B cell (primary cell): ENCODE results near the gene RAB42. TPM values are rescaled to one million over a fixed set of nuclear protein-coding genes. Genes with fewer than 3 reads are reported as not detected.

ENCODE experiments used
- ATAC-seq: fragments of 200-7000 bp; cut with Tn5 transposase; one replicate; pipeline ENCODE4 v1.10.0; 2021; ENCODE audit warnings: low read depth, mild to moderate bottlenecking, moderate number of reproducible peaks, moderate library complexity
- CTCF ChIA-PET: fragments of 350-600 bp; sonication (Branson Sonifier 250); formaldehyde crosslinking; loops from one replicate; lab custom pipeline; 2021; ENCODE audit warnings: antibody characterized with exemption, inconsistent platforms; lab: Charles Lee
- POLR2A ChIA-PET: fragments of 350-600 bp; sonication (Branson Sonifier 250); formaldehyde crosslinking; loops from one replicate; lab custom pipeline; 2021; ENCODE audit warnings: antibody characterized with exemption; lab: Charles Lee
- DNase-seq: peaks from one replicate; pipeline ENCODE4 v3.0.0; 2013
- H2AFZ ChIP-seq: 2 replicates; pipeline ENCODE4 v1.6.1; 2012; ENCODE audit warnings: mild to moderate bottlenecking, low read depth, low read length; ENCODE audit not compliant: insufficient read depth, poor library complexity, severe bottlenecking
- H3K27ac ChIP-seq, 2 donors: 1 replicate in 1 of 2; 2 replicates in 1 of 2; pipeline ENCODE4 v1.5.1; 2012 to 2013; ENCODE audit warnings: low read length in 2 of 2, mild to moderate bottlenecking in 2 of 2, moderate library complexity in 1 of 2
- H3K27me3 ChIP-seq, 4 experiments: fragments of 200-600 bp in 1 of 4; sonication (generic) in 1 of 4; replicated peaks in 1 of 4; 1 replicate in 2 of 4; 2 replicates in 2 of 4; pipeline versions ENCODE4 v1.6.1 to v1.7.0; 2013 to 2016; ENCODE audit warnings: low read length in 3 of 4, mild to moderate bottlenecking in 2 of 4, mixed read lengths in 1 of 4, moderate library complexity in 1 of 4; ENCODE audit not compliant: insufficient read depth in 4 of 4, control insufficient read depth in 3 of 4; ENCODE audit errors: control extremely low read depth in 1 of 4
- H3K36me3 ChIP-seq, 2 experiments: replicated peaks in 1 of 2; 1 replicate in 1 of 2; 2 replicates in 1 of 2; pipeline versions ENCODE4 v1.6.1 to v1.7.1; 2013; ENCODE audit warnings: low read length in 1 of 2; ENCODE audit not compliant: insufficient read depth in 2 of 2, control insufficient read depth in 1 of 2; ENCODE audit errors: control extremely low read depth in 1 of 2, extremely low read depth in 1 of 2
- H3K4me1 ChIP-seq, 2 donors: fragments of 200-600 bp in 1 of 2; sonication (generic) in 1 of 2; 1 replicate in 1 of 2; 2 replicates in 1 of 2; pipeline versions ENCODE4 v1.5.1 to v1.6.1; 2013 to 2017; ENCODE audit warnings: low read length in 2 of 2; ENCODE audit not compliant: control insufficient read depth in 2 of 2, insufficient read depth in 2 of 2
- H3K4me2 ChIP-seq: replicated peaks from 2 replicates; pipeline ENCODE3; 2012; ENCODE audit warnings: mild to moderate bottlenecking, low read depth, low read length; ENCODE audit not compliant: poor library complexity, severe bottlenecking
- H3K4me3 ChIP-seq, 5 experiments: fragments of 200-600 bp in 1 of 5; sonication (generic) in 1 of 5; 1 replicate in 3 of 5; 2 replicates in 2 of 5; pipeline versions ENCODE4 v1.5.1 to v1.7.0; 2011 to 2016; ENCODE audit warnings: low read length in 4 of 5, mild to moderate bottlenecking in 4 of 5, low read depth in 2 of 5, control low read depth in 1 of 5, moderate library complexity in 1 of 5; ENCODE audit not compliant: insufficient read depth in 1 of 5; ENCODE audit errors: control extremely low read depth in 1 of 5, extremely low read depth in 1 of 5
- H3K79me2 ChIP-seq: fragments of 200-600 bp; sonication (generic); one replicate; pipeline ENCODE4 v1.6.0; 2016; ENCODE audit warnings: low read length; ENCODE audit not compliant: control insufficient read depth, insufficient read depth
- H3K9ac ChIP-seq: fragments of 200-600 bp; sonication (generic); 2 replicates; pipeline ENCODE4 v1.6.1; 2017; ENCODE audit warnings: mild to moderate bottlenecking, low read length, moderate library complexity
- H3K9me3 ChIP-seq, 3 donors: one replicate each; pipeline versions ENCODE4 v1.6.1 to v1.7.1; 2013; ENCODE audit warnings: low read length in 2 of 3; ENCODE audit not compliant: control insufficient read depth in 2 of 3, insufficient read depth in 1 of 3; ENCODE audit errors: control extremely low read depth in 1 of 3
- H4K20me1 ChIP-seq: 2 replicates; pipeline ENCODE4 v1.6.0; 2012; ENCODE audit warnings: mild to moderate bottlenecking, low read length; ENCODE audit not compliant: insufficient read depth, control insufficient read depth, poor library complexity, severe bottlenecking
- H3K27ac Mint-ChIP-seq: one replicate; pipeline ENCODE4 v1.8.0; 2021; ENCODE audit warnings: mixed read lengths
- H3K27me3 Mint-ChIP-seq: one replicate; pipeline ENCODE4 v1.8.0; 2021; ENCODE audit warnings: mixed read lengths
- H3K4me1 Mint-ChIP-seq: one replicate; pipeline ENCODE4 v1.8.0; 2021; ENCODE audit warnings: mixed read lengths
- H3K4me3 Mint-ChIP-seq: one replicate; pipeline ENCODE4 v1.8.0; 2021; ENCODE audit warnings: mixed read lengths
- H3K9me3 Mint-ChIP-seq: one replicate; pipeline ENCODE4 v1.8.0; 2022; ENCODE audit warnings: mixed read lengths; ENCODE audit not compliant: insufficient read depth
- CTCF ChIP-seq: fragments of 200-600 bp; IDR thresholded peaks from one replicate; pipeline ENCODE4 v1.8.0; 2022; ENCODE audit warnings: antibody characterized with exemption, mild to moderate bottlenecking
- EZH2 ChIP-seq: IDR thresholded peaks from 2 replicates; pipeline ENCODE4 v1.6.1; 2012; ENCODE audit warnings: borderline replicate concordance, low read depth, mild to moderate bottlenecking, moderate library complexity, low read length; ENCODE audit not compliant: insufficient read depth, poor library complexity, severe bottlenecking
- WGBS: methylation state at CpG from one replicate; pipeline ENCODE4 v1.1.5; 2013; ENCODE audit warnings: missing lambda C conversion rate; ENCODE audit not compliant: insufficient coverage; 5-methylcytosine and 5-hydroxymethylcytosine counted together
- intact Hi-C: fragments of 100-400 bp; cut with micrococcal nuclease; formaldehyde crosslinking; loops from one replicate; pipeline ENCODE4 v1.10.0; 2022
- polyA plus RNA-seq: library from polyadenylated mRNA; depleted of rRNA; stranded (reverse); fragments of >200 nt; gene quantifications from 2 replicates; pipeline ENCODE4 v1.2.3, GENCODE V29; 2012
- total RNA-seq, 2 donors: library from RNA; stranded (reverse); fragments of 120-200 nt in 1 of 2; gene quantifications; 1 replicate in 1 of 2; 2 replicates in 1 of 2; pipeline versions ENCODE4 v1.2.3 to v1.2.4, GENCODE V29; 2013 to 2022

Gene RAB42
- total and polyA plus RNA-seq, 2 donors (not counting 1 experiment from before 2014, with no cell fraction given), result not detected

GRCh38 chr1:28632560-28632959 is 40.5 kb downstream of the RAB42 start:
- no peaks in the 10 kb centered on the region for H3K9me3 Mint-ChIP-seq
- no peaks in the 10 kb centered on the region for H3K36me3 ChIP-seq
- no peak overlapping the region for H3K27ac ChIP-seq
- no peaks in the 10 kb centered on the region for H3K4me1 ChIP-seq
- H3K9ac ChIP-seq, result no peak overlapping the region
- WGBS, result 93% methylated on average over 2 of the region's 4 CpGs
- peak overlapping the region; percentile 61 for H3K27ac Mint-ChIP-seq
- H3K9me3 ChIP-seq, result no peaks in the 10 kb centered on the region
- ATAC-seq, result no peak
- H2AFZ ChIP-seq, result no peak overlapping the region
- H3K4me3 ChIP-seq, result no peak overlapping the region
- no peak for DNase-seq
- ChIA-PET CTCF (interaction anchor here (0.6 to 1.3 kb wide), 2 partner anchors 195 to 1714 kb away, joined by 3 read pairs; no protein-coding TSS in a partner anchor), POLR2A (no interaction called here)
- TF ChIP-seq EZH2 (no peak), CTCF (no peak)
- no peaks in the 10 kb centered on the region for H4K20me1 ChIP-seq
- no peaks in the 10 kb centered on the region for H3K27me3 ChIP-seq
- no peak overlapping the region for H3K4me2 ChIP-seq
- peaks cover 6% of the 10 kb centered on the region for H3K4me1 Mint-ChIP-seq
- no peaks in the 10 kb centered on the region for H3K27me3 Mint-ChIP-seq
- H3K4me3 Mint-ChIP-seq, result no peak overlapping the region
- peaks cover 37% of the 10 kb centered on the region for H3K79me2 ChIP-seq
- intact Hi-C loops, result no loop called here

- Histone ChIP-seq H3K27me3 (no peaks in the 10 kb centered on the region), H3K79me2 (peaks cover 67% of the 10 kb centered on the region), H3K9ac (no peak overlapping the region), H3K4me3 (no peak overlapping the region), H3K4me1 (peaks cover 19% of the 10 kb centered on the region in 2 donors), H2AFZ (no peak overlapping the region), H4K20me1 (no peaks in the 10 kb centered on the region), H3K4me2 (no peak overlapping the region), H3K36me3 (no peaks in the 10 kb centered on the region), H3K27ac (no peak overlapping the region), H3K9me3 (no peaks in the 10 kb centered on the region)
- no CpG with 5 or more reads among the region's 1 CpG for WGBS
- H3K4me1 Mint-ChIP-seq, result peaks cover 41% of the 10 kb centered on the region
- CTCF ChIA-PET, result interaction anchor here (0.6 to 4.8 kb wide), 5 partner anchors 28 to 241 kb away, joined by 3 to 46 read pairs (median 5); partner anchors contain the start of genes GMEB1 and YTHDF2
- no peaks in the 10 kb centered on the region for H3K27me3 Mint-ChIP-seq
- no peak overlapping the region for H3K27ac Mint-ChIP-seq
- POLR2A ChIA-PET, result no interaction called here
- DNase-seq (peak; percentile 42), ATAC-seq (no peak)
- intact Hi-C loops, result loop anchor here (10.0 kb wide), 1 partner anchor 396 kb away; no protein-coding TSS in a partner anchor
- TF ChIP-seq EZH2, result no peak
- TF ChIP-seq CTCF, result peak; percentile 67
- H3K4me3 Mint-ChIP-seq, result peak overlapping the region; percentile 100
- H3K9me3 Mint-ChIP-seq, result no peaks in the 10 kb centered on the region
These were observed 48.7 kb downstream of the RAB42 start for GRCh38 chr1:28640766-28641165.
